CD4-positive, alpha-beta T cell treated with Interleukin-21 for 1 hour (primary cell): Measurements from ENCODE around the gene RIMBP2.

Experiments used
- DNase-seq: peaks from one replicate; pipeline ENCODE4 v3.0.0-alpha.2; 2020

RIMBP2 gene

DNA sequence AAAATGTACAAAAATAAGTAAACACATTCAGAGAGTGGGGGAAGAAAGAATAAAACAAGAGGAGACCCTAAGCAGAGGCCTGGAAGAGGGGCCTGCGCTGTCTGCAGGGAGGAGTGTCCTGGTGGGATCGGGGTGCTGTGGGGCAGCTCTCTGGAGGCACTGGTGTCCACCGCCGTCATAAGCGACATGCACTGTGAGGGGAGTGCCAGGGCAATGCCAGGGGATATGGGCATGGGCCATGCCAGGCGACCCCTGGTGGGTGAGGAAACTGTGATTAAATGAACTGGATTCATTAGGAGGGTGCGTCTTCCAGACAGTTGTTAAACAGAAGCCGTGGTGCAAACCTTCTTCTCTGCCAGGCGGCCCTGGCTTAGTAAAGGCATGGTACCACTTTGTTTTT is 261.8 kb downstream of the RIMBP2 start:
- no peak for DNase-seq

DNA sequence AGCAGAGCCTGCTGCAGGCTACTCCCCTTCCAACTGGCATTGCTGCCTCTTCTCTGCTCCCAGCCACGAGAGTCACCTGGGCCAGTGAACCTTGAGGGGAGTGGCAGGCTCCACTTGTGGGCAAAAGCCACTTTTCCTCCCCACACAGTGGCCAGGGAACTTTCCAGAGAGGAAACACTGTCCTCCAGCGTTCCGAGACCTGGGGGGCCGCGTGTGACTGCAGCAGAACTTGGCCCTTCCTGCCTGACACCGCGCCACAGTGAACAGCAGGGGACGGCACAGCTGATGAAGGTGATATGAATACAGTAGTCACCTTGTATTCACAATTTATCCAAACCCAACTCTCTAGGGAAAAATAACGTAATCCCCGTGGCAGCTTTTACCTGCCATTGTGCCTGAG is 263.6 kb downstream of the RIMBP2 start:
- DNase-seq: no peak

DNA sequence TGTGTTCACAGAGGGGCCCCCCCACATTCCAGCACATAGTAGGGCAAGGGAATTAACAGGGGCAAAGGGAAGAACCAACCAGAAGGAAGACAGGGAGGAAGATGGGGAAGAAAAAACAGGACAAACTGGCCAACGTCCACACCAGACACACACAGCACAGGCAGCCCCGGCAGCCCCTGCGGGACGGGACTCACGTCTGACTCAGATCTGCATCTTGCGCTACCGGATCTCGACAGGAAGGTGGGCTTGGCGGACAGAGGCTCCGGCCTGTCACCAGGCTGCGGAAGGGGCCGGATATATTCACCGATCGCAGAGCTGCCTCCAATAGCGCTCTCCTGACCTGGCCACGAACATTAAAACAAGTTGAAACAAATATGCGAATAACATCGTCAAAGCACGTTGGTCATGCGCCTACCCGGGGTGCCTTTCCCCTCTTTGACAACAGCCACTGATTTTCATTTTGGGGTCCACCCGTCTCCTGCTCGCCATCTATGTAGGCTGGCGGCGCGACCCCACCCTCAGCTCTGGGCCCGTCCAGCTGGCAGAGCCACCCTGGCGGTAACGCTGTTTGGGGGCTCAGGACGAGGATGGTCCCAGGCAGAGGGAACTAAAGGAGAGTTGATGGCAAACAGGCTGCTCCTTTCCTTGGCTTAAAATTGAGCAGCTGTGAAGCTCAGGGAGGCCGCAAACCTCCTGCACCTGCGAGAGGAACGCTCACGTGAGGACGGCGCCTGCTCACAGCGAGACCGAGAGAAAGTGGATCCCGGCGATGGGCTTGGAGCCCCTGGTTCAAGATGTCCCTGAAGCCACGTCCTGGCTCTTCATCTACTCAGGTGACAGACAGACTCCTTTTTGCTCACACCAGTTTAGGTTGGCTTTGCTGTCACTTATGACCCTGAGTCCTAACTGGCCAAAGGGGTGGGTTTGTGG is 264.8 kb downstream of the RIMBP2 start:
- DNase-seq: no peak

DNA sequence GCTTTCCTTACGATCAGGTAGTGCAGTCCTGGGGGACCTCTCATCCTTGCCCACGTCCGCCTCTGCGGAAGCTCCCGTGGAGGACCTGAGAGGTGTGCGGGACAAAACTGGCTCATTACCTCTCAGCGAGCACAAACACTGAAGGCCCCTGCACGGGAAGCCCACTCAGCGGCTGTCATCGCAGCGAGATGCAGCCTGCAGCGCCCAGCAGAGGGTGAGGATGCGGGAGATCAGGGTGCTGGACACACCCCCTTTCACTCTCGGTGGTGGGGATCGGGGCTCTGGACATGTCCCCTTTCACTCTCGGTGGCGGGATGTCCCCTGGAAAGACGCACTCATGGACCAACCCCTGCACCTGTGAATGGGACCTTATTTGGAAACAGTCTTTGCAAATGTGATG is 266.8 kb downstream of the RIMBP2 start:
- DNase-seq: no peak

DNA sequence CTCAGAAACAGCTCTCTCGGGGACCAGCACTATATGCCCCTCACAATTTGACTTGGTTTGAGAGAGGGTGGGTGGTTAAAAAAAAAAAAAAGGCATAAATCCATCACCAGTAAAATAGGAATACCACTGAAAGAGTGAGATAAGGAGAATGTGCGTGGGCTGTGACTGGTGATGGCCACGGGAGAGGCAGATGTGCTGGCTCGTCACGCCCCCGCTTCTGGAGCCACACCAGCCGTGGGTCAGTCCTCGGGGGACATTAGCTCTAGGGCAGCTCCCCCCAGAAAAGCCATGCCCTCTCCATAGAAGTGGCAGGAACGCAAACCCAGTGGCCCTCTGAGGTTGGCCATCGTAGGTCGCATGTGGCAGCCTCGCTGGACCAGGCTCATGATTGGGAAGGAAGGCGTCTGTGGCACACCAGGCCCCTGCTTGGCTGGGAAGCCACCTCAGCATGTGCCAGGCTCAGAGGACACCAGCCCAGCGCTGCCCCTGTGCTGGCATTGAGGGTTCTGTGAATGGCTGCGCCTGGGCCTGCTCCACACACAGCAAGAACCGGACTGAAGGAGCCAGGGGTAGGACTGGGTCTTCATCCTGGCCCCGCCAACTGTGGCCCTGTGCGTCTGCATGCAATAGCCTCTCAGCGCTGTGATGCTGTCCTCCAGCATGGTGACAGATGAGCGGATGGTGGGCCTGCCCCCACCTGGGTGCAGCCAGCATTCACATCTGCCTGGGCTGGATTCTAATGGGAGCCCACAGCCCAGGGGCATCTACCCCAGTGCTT is 267.9 kb downstream of the RIMBP2 start:
- DNase-seq: no peak

DNA sequence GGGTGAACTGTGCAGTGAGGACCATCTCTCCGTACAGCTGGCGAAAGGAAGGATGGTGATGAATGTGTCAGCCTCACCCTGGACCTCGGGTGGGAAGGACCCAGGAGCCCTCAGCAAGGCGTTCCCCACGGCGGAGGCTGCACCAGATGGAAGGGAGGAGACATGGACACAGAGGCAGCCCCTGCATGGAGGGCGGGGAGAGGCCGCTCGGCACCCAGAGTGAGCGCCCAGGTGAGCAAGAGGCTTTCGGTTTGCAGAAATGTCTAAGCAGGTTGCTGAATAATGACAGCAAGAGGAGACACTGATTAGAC is 268.5 kb downstream of the RIMBP2 start:
- DNase-seq: no peak

DNA sequence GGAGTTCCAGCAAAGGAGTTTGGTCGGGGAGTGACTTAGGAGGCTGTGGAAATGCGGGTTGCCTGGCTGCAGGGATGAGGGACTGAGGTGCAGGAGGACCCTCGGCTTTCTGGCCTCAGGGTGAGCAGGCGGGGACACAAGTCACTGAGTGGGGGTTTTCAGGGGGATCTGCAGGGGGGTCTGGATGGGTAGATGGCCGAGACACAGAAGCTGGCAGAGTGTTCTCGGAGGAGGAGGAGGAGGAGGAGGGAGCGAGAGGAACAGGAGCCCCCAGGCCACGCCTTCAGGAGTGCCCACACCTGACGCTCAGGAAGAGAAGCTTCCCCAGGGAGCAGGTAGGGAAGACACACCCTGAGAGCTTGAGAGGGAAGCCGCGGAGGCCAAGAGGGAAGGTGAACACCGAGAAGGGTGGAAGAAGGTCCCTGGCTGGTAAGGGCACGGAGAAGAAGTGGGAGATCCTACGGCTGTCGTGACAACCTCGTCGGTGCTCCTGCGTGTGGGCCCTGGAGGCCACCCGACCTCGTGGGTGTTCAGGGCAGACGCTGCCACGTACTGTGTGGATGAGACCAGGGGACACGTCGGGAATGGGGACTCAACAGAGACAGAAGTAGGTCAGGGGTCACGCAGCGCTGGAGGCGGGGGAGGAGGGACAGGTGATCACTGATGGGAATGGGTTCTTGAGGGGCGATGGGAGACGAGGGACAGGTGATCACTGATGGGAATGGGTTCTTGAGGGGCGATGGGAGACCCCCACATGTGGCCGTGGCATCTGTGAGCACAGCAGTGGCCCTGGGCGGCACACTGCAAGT is 269.0 kb downstream of the RIMBP2 start:
- no peak for DNase-seq

DNA sequence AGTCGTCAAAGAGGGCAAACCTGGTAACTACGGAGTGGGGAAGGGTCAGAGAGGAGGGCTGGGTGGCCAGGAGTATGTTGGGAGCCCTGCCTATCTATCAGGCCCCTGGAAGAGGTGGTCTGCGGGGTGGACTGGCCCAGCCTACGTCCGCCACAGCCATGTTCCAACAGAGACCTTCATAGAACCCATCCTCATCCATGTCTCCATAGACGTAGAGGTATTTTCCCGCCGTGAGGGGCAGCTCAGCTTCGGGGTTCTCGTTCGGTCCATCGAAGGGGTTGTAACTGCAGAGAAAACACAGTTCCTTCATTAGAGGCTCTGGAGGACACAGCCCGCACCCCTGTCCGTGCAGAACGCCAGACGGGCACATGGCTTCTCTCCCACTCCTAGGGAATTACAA is 271.1 kb downstream of the RIMBP2 start:
- DNase-seq: no peak

DNA sequence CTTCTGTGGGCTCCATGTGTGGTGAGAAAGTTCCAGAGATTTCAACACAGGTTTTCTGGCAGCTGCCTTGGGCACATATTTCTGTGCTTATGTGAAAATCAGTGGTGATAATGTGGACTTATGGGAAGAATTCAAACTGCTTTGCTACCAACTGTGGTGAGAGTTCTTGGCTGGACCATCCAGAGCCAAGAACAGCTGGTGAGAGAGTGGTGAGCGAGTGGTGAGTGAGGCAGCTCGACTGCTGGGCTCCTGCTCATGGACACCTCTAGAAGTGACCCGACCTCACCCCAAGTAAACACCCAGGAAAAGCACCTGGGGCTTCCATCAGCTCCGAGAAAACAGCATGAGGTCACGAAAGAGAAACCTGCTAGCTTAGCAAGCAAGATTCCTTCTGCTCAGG is 272.0 kb downstream of the RIMBP2 start:
- DNase-seq: no peak

DNA sequence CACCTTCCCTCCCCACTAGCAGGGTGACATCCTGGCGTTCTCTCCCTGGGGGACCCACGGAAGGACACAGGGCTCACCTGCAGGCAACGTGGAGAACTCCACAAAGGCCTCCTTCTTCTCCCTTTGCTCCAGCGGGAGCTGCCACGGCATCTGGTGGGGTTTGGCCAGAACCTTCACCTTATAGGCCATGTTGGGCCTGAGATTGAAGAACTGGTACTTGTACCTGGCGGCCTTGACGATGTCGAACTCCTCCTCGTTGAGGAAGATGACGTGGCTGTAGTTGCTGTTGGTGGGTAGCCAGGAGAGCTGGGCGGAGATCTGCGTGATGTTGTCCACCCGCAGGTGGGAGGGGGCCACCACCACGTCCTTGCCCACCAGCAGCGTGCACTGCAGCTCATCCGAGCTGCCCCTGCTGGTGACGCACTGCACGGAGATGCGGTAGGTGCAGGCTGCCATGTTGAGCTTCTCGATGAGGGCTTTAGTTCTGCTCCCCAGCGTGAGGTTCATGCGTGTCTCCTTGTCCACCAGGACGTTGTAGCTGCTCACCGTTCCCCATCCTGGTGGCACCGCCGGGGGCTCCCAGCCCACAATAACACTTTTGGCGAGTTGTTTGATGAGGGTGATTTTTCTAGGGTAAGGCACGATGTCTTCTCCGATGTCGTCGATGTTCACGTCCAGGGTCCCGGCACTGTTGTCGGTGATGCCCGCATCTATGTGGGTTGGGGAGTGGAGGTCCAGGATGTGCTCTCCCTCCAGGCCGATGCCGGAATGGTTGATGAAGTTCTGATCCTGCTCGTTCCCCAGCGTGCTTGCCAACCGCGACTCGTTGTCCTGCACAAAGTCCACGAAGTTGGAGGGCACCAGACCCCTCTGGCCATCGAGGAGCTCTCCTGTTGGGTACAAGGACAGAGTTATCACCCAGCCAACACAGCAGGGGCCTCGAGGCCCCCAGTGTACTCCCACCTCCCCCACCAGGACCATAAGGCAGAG is 274.0 kb downstream of the RIMBP2 start:
- no peak for DNase-seq

DNA sequence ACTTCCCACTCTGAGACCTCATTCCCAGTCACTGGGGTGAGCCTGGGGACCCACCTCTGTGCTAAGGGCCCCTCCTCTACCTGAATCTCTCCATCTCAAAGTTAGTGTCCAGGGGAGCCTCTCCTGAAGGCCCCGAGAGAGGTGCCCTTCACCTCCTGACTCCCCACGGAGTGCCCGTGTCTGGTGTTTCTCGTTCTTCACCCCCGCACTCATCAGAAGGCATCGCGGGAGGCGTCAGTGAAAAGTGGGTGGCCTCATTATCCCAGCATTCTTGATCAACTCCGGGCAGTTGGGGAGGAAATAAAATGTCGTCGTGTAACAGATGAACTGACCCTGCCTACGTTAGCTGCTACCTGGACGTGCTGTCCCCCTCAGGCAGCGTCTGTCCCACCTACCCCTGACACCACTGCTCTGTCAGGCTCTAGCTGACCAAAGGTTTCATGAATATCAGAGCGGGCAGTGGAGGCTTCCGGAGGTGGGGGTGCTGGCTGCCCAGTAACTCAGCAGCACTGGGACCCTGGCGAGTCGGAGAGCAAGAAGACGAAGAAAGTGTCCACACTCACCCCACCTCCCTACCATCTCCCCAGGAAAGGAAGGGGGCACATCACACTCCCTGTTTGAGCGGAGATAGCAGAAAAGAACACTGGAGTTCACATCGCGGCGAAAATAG is 275.6 kb downstream of the RIMBP2 start:
- no peak for DNase-seq

DNA sequence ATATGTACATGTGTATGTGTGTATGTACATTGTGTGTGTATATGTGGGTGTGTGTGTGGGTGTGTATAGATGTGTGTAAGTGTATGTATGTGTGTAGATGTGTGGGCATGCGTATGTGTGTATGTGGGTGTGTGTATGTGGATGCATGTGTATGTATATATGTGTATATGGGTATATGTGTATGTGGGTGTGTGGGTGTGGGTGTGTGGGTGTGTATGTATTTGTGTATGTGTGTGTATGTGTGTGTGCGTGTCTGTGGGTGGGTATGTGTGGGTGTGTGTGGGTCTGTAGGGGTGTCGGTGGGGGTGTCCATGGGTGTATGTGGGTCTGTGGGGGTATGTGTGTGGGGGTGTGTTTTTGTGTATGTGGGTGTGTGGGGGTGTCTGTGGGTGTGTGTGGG is 276.8 kb downstream of the RIMBP2 start:
- no peak for DNase-seq

DNA sequence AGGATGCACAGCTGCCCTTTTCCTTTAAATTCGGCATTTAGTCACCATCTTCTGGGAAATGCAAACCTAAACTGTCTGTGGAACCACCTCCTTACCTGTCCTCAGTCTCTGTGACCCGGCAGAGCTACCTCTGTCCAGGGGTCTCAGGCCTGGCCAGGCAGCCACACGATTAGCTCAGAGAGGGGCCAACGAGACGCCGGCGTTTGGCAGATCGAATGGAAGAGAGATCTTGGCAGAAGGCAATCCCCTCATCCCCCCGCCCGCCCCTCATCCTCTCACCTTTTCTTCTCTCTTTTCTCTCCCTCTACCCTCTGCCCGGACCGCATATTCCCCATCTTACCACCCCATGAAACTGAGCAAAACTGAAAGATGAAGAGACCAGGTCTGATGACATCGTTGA is 277.4 kb downstream of the RIMBP2 start:
- no peak for DNase-seq

DNA sequence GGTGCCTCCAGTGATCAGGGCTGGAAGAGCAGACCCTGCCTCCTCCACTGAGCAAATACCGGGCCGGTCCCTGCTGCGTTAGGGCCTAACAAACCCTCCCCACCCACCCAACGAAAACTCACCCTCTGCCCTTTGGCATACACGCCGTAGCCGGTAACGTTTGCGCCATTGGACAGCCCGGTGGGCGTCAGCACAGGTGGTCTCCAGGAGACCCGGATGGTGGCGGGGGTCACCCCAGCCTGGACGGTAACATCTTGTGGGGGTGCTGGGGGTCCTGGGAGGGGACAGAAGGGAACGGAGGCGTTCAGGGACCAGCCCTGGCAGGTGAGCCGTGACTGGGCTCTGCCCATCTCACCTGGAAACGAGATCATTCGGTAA is 277.9 kb downstream of the RIMBP2 start:
- no peak for DNase-seq

DNA sequence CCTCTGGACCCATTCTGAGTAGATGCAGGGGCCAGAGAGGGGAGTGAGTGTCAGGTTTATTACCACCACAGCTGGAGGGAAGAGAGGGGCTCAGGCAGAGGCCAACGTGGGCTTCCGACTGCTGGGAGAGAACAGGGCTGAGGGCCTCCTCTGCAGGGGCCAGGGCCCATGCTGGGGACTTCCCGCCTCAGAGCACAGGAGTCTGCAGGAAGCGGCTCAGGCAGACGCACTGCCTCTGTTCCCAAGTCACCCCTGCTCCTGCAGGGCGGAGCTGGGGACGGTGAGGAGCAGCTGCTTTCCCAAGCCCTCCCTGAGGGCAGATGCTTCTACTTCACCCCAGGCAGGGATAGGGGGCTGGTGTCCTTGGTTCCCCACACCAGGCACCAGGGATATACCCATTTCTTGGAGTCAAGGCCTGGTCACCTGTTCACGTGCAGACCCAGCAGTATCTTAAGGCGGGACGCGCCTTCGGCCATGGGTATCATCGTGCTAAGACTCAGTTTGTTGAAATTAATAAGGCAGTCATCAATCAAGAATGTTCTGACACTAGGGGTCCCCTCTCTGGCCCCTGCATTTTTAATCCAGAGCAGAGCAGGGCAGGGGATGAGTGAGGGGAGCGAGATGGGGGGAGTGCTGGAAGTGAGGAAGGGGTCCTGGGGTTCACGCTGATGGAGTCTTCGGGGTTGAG is 278.4 kb downstream of the RIMBP2 start:
- no peak for DNase-seq

DNA sequence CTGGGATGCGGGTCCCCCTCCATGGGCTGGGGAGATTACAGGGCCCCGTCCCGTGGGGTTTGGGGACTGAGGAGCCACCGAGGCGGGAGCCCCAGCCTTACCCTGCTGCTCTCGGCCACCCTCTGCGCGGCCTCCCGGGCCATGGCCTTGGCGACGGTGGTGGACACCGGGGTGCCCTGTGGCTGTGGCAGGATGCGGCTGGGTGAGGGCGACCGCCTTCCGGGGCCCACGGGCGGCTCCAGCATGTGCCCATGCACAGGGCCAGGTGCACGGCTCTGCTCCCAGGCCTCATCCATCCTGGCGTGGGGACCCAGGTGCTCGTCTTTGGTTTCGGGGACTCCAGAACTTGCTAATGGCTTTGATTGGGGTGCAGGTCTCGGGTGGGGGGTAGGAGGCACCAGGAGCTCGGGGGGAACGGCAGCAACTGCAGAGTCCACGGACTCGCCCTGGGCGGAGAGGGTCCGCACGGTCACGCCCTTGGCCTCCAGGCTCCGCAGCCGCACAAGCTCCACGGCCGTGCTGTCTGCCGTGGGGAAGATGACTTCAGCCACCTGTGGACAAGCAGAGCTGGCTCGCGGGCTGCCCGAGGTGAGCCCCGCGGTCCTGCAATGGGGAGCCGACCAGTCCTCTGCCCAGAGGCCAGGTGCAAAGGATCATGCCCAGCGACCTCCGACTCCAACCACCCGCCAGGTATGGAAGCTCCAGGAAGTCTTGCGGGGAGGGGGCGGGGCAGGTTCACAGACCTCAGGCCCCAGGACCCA is 279.2 kb downstream of the RIMBP2 start:
- DNase-seq: no peak

DNA sequence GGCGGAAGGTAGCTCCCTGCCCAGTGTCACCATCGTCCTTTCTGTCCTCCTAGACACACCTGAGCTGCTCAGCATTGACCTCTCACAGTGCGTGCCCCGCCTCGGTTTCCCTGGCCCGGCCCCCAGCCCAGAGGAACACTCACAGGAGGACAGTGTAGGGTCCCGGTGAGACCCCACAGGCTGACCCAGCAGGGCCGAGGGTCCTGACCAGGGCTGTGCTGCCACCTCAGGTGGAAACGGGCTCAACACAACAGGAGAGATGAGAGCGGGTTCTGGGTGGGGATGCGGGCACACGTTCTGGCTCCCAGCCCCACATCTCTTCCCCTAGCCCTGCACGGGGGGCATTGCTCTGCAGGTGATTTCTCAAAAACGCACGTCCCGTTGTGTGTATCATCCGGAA is 280.3 kb downstream of the RIMBP2 start:
- DNase-seq: no peak

DNA sequence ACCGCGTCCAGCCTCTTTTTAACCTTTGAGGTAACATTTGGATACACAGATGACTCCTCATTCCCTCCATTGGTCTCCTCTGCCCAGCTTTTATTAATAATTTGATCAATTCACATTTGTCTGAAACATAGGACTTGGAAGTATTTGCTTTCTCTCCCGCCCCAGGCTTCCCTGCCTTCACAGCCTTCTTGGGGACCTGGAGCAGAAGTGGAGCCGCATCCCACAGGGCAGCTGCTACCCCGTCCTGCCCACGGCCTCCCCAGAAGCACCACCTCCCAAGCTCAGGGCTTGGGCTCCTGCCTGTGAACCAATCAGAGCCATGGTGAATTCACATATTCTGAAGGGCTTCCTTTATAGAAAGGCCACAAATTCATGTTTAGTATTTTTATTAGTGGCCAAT is 280.8 kb downstream of the RIMBP2 start:
- DNase-seq: no peak

DNA sequence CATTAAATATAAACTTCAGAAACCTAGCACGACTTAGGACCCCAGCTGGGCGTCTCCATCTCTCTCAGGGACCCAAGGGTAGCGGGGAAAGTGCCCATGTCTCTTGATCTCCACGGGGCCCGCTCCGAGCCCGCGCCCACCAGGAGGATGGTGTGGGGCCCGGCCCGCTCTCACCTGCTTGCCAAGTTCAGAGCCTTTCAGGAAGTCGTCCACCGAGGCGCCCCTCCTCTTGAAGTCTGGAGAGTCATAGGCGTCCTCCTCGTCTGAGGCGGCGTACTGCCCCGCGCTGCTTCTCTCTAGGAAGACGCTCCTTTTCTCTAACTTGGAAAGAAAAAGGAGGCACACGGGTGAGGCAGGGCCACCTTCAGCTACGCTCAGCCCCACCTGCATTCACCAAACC is 281.5 kb downstream of the RIMBP2 start:
- DNase-seq: no peak

DNA sequence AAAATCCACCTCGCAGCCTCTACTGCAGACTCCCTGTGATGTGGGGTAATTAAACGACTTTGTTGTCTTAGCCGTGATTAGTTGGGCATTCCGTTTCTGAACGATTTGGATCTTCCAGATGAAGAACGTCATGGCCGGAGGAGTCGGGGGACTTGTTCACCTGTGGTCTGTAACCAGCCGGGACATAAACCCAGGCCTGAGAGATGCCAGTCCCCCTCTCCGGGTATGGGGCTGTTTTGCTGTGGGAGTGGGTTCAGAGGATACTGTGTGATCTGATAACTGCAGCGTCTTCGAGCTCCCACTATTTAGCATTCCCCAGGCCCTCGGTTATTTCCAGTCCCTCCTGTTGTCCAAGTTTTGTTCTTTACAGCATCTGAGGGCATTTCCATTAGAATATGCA is 282.3 kb downstream of the RIMBP2 start:
- no peak for DNase-seq
